HG03039 (cell line): ENCODE results near the gene AGPAT3.
A peak's percentile ranks its signal among the peaks of the same experiment; 100 is the strongest.
"Not testable (repeated sequence)": the region's sequence is repeated elsewhere in the genome, so short reads cannot be mapped to it uniquely, and the experiment has no call there.

Experiments
- ATAC-seq: cut with Tn5 transposase; IDR thresholded peaks from one replicate; pipeline ENCODE4 v1.9.1; 2021; ENCODE audit warnings: mild to moderate bottlenecking, moderate library complexity; ENCODE audit not compliant: unreplicated experiment

AGPAT3 gene

DNA sequence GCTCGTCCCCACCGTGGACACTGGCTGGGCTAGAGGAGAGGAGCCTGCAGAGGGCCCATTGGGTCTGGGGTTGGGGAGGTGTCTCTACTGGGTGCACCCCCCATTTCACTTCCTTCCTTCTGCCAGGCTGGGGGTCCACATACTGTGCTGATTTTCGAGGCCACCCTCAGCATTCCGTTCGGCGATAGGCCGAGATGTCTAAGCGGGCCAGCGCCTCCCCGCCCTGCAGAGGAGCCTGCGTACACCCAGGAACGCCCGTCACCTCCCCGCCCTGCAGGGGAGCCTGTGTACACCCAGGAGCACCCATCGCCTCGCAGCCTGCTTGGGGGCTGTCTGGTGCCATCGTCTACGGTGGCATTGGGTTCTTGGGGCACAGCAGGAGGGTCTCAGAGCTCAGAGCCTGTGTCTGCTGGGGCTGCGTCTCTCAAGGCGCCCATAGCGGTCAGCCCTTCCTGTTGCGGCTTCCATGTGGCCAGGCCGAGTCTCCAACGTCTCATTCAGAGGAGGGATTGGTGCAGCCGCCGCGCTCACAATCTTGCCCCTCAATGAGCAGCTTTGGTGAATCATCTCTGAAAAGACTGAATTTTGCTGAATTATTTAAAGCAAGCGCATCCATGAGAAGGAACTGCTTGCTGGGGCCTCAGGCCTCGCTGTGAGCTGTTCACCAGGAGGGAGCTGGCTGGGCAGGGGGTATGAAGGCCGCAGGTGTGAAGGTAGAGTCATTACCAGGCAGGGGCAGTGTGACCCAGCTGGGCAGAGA is 30.7 kb upstream of the AGPAT3 start:
- ATAC-seq = no peak

- no peak for ATAC-seq
Observed at GRCh38 chr21:43835050-43835449, 30.0 kb upstream of the AGPAT3 start.

- no peak for ATAC-seq
Observed at GRCh38 chr21:43835861-43836260, 29.2 kb upstream of the AGPAT3 start.

DNA sequence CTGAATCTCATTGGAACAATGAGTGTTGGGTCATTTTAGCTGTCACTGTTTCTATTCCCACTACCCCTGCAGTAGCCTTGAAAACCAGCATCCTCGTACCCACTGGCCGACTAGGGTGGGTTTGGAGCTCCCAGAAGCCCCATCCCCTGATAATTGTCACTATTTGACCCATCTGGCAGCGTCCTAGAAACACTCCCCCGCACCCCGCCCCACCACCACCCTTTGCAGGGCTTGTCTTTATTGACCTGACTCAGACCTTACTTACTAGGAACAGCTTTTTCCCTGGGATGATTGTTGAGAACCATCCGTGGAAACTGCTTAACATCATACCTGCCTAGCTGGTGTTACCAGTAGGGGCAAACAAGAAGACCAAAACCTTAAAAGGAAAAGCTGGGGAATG is 28.4 kb upstream of the AGPAT3 start:
- no peak for ATAC-seq

DNA sequence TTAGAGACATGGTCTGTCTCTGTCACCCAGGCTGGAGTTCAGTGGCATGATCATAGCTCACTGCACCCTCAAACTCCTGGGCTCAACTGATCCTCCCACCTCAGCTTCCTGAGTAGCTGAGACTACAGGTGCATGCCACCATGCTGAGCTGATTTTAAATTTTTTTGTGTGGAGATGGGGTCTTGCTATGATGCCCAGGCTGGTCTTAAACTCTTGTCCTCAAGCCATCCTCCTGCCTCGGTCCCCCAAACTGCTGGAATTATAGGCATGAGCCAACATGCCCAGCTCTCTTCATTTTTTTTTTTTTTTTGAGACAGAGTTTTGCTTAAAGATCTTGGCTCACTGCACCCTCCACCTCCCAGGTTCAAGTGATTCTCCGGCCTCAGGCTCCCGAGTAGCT is 24.8 kb upstream of the AGPAT3 start:
- ATAC-seq = no peak

DNA sequence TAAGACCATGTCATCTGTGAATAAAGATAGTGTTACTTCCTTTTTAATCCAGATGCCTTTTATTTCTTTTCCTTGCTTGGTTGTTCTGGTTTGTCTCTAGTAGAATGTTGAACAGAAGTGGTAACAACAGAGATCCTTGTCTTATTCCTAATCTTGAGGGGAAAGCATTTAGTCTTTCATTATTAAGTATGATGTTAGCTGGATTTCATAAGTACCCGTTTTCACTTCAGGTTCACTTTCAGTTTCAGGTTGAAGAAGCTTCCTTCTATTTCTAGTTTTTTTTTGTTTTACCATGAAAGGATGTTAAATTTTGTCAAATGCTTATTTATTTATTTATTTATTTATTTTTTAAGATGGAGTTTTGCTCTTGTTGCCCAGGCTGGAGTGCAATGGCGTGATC is 22.3 kb upstream of the AGPAT3 start:
- no peak for ATAC-seq

DNA sequence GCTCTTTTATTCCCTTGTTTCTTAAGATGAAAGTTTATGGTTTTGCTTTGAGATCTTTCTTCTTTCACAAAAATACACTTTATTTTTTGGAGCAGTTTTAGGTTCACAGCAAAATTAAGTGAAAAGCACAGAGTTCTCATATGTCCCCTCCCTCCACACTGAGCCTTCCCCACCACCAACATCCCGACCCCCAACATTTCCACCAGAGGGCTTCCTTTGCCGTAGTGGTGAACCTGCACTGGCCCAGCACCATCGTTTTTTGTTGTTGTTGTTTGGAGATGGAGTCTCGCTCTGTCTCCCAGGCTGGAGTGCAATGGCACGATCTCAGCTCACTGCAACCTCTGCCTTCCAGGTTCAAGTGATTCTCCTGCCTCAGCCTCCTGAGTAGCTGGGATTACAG is 20.1 kb upstream of the AGPAT3 start:
- not testable (repeated sequence) for ATAC-seq

DNA sequence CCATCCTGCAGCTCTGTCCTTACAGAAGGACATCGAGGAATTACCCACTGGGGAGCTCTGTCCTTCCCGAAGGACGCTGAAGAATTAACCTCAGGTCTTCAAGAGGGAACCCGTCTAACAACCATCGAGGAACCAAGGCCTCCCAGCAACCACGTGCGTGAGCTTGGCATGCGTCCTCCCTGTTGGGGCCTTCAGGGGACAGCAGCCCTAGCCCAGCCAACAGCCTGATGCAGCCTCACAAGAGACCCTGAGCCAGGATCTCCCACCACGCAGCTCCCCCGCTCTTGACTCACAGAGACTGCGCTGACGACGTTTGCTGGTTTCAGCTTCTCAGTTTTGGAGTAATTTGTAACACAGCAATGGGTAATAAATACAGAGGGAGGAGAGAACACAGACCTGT is 19.6 kb upstream of the AGPAT3 start:
- no peak for ATAC-seq

GRCh38 chr21:43846430-43846829 is 18.6 kb upstream of the AGPAT3 start:
- ATAC-seq = no peak

GRCh38 chr21:43847301-43847700 is 17.7 kb upstream of the AGPAT3 start:
- ATAC-seq = no peak

GRCh38 chr21:43848771-43849170 is 16.3 kb upstream of the AGPAT3 start:
- no peak for ATAC-seq

DNA sequence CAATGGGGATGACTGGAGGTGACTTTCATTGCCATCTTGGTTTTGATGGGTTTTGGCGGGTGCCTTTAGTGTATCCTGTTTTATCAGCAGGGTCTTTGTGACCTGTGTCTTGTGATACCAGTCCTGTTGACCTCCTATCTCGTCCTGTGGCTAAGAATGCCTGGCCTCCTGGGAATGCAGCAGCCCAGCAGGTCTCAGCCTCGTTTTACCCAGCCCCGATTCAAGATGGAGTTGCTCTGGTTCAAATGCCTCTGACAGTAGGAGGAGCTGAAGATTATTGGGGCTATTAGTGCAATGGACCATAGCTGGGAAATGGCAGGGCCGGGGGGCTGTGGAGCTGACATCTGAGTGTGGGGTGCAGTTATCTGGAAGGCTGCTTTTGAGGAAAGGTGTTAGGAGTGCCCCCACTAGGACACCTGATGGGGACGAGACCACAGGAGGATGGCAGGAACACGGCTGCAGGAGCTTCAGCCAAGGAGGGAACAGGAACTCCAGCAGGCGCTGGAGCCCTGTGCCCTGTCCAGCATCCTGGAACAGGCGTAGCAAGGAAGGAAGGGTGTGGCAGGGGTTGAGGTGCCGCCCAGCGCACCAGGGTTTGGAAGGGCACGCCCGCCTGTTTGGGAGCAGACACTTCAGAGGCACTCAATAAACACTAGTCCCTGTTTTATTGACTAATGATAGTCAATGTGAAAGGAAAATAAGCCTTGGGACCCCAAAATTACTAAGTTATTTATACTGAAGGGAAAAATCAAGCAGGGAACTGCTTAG is 15.3 kb upstream of the AGPAT3 start:
- no peak for ATAC-seq

DNA sequence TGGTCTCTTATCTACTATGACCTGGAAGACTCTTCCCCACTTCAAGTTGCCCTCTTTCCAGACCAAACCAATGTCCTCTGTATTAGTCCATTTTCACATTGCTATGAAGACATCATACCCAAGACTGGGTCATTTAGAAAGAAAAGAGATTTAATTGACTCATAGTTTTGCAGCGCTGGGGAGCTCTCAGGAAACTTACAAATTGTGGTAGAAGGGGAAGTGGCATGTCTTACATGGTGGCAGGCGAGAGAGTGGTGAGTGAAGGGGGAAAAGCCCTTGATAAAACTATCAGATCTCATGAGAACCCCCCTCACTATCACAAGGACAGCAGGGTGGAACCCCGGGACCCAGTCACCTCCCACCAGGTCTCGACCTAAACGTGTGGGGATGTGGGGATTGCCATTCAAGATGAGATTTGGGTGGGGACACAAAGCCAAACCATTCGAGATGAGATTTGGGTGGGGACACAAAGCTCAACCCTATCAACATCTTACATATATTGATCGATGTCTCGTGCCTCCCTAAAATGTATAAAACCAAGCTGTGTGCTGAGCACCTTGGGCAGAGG is 14.2 kb upstream of the AGPAT3 start:
- ATAC-seq = no peak

DNA sequence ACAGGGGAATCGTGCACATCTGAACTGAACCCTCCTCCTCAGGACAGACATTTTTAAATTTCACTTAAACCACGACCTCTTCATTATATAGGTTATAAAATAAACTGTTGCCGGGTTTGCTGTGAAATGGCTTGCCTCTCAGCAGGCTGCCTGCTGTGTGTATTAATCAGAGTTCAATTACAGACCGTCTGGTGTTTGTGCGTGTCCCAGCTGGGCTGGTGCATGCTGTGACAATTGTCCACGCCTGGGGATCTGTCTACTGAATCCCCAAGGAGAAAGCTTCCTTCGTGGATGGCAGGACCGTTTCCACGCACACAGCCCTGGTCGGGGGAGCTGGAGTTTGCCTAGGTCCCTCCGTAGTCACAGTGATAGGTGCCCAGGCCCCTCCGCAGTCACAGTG is 13.4 kb upstream of the AGPAT3 start:
- no peak for ATAC-seq

- no peak for ATAC-seq
Observed at GRCh38 chr21:43853851-43854772, 10.9 kb upstream of the AGPAT3 start.

- peak; percentile 76 for ATAC-seq
Observed at GRCh38 chr21:43854773-43855633, 10.0 kb upstream of the AGPAT3 start.

GRCh38 chr21:43855955-43856354 is 9.1 kb upstream of the AGPAT3 start:
- ATAC-seq = no peak

- no peak for ATAC-seq
Observed at GRCh38 chr21:43858806-43859648, 6.0 kb upstream of the AGPAT3 start.

GRCh38 chr21:43859747-43860214 is 5.2 kb upstream of the AGPAT3 start:
- ATAC-seq = no peak
